Karpas-422 (cell line): Measurements from ENCODE around the gene TUG1. TPM values are rescaled to one million over a fixed set of nuclear protein-coding genes. Genes with fewer than 3 reads are reported as not detected.

Experiments used
- DNase-seq: peaks from one replicate; pipeline ENCODE4 v3.0.0-alpha.2; 2015
- H2AFZ ChIP-seq: fragments of 200-600 bp; sonication (generic); 2 replicates; pipeline ENCODE4 v1.6.1; 2014; ENCODE audit warnings: antibody characterized with exemption, low read length, mixed read lengths
- H3K27ac ChIP-seq: fragments of 200-600 bp; sonication (generic); 2 replicates; pipeline ENCODE4 v1.5.1; 2014; ENCODE audit warnings: mild to moderate bottlenecking, low read length, moderate library complexity
- H3K27me3 ChIP-seq: fragments of 200-600 bp; sonication (generic); 2 replicates; pipeline ENCODE4 v1.6.1; 2014; ENCODE audit warnings: low read length, mixed read lengths
- H3K36me3 ChIP-seq: fragments of 200-600 bp; sonication (generic); 2 replicates; pipeline ENCODE4 v1.6.1; 2014; ENCODE audit warnings: low read length, mixed read lengths; ENCODE audit not compliant: insufficient read depth
- H3K4me1 ChIP-seq: fragments of 200-600 bp; sonication (generic); 2 replicates; pipeline ENCODE4 v1.6.1; 2014; ENCODE audit warnings: mild to moderate bottlenecking, low read length, mixed read lengths
- H3K4me2 ChIP-seq: fragments of 200-600 bp; sonication (generic); 2 replicates; pipeline ENCODE4 v1.6.1; 2014; ENCODE audit warnings: low read length, low read depth, mild to moderate bottlenecking; ENCODE audit not compliant: poor library complexity, severe bottlenecking
- H3K4me3 ChIP-seq: fragments of 200-600 bp; sonication (generic); 2 replicates; pipeline ENCODE4 v1.5.1; 2014; ENCODE audit warnings: mild to moderate bottlenecking, antibody characterized with exemption, low read length, mixed read lengths
- H3K79me2 ChIP-seq: fragments of 200-600 bp; sonication (generic); 2 replicates; pipeline ENCODE4 v1.6.1; 2014; ENCODE audit warnings: mild to moderate bottlenecking, low read length, mixed read lengths
- H3K9ac ChIP-seq: fragments of 200-600 bp; sonication (generic); 2 replicates; pipeline ENCODE4 v1.6.0; 2014; ENCODE audit warnings: low read length
- H3K9me2 ChIP-seq: fragments of 200-600 bp; sonication (generic), shearing (Covaris generic); replicated peaks from 2 replicates; pipeline ENCODE4 v1.6.0; 2014; ENCODE audit warnings: mild to moderate bottlenecking, low read length, moderate library complexity; ENCODE audit not compliant: insufficient read depth
- H3K9me3 ChIP-seq: fragments of 300-700, 200-600 bp; sonication (generic); 2 replicates; pipeline ENCODE4 v1.6.1; 2014; ENCODE audit warnings: low read length, mixed read lengths
- H4K20me1 ChIP-seq: fragments of 200-600 bp; sonication (generic); 2 replicates; pipeline ENCODE4 v1.6.1; 2014; ENCODE audit warnings: mild to moderate bottlenecking, antibody characterized with exemption, low read length, low read depth; ENCODE audit not compliant: insufficient read depth
- total RNA-seq: library from RNA; depleted of rRNA; stranded (reverse); fragments of >200 nt; shearing (Covaris generic); gene quantifications from 2 replicates; pipeline ENCODE4 v1.2.3, GENCODE V29; 2014; ENCODE audit warnings: low replicate concordance; rRNA removed

The TUG1 gene
- total RNA-seq, result 37.4 and 97.4 TPM in 2 replicates

DNA sequence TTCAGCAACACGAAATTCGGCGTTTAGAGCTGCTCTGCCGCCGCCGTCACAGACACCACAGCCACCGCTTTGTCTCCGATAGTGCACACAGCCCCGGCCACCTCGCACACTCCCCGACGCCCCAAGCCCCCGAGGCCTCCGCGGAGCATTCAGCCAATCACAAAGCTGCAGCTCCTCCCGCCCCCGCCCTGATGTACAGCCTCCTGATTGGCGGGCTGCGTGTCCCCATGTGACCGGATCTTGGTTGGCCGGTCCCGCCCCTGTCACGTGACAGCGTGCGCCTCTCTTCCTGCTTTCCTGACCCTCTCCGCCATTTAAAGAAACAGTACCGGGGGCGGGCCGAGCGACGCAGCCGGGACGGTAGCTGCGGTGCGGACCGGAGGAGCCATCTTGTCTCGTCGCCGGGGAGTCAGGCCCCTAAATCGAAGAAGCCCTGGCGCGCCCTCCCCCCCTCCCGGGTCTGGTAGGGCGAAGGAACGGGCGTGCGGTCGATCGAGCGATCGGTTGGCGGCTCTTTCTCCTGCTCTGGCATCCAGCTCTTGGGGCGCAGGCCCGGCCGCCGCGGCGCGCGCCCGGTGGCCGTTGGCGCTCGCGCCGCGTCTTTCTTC lies at the start of gene TUG1:
TUG1 (plus strand) TSS at position 342 of the 608 bp plus-strand sequence.
- Histone ChIP-seq H3K4me2 (peak within 1 kb of the TSS; percentile 92), H2AFZ (peak within 1 kb of the TSS; percentile 17; the same call in 1 of the 2 replicates), H4K20me1 (peaks cover 31% of the 10 kb centered on the region), H3K79me2 (peaks cover 86% of the 10 kb centered on the region), H3K4me1 (peaks cover 44% of the 10 kb centered on the region), H3K4me3 (peak within 1 kb of the TSS; percentile 77), H3K9me3 (no peaks in the 10 kb centered on the region; the same call in 1 of the 2 replicates), H3K27me3 (no peaks in the 10 kb centered on the region), H3K36me3 (peaks cover 60% of the 10 kb centered on the region), H3K9ac (peak within 1 kb of the TSS; percentile 86), H3K9me2 (no peaks in the 10 kb centered on the region), H3K27ac (peak within 1 kb of the TSS; percentile 78)
- DNase-seq, result peak; percentile 99

DNA sequence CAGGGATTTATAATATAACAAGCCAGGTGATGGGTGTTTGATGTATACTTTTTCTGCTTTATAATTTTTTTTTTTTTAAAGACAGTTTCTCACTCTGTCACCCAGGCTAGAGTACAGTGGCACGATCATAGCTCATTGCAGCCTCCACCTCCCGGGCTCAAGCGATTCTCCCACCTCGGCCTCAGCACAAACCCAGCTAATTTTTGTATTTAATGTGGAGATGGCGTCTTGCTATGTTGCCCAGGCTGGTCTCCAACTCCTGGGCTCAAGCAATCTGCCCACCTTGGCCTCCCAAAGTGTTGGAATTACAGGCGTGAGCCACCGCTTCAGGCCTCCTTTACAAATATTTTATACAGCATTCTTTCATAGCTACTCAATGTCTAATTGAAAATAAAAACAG lies 49.1 kb upstream of the TUG1 start:
- no peak overlapping the region for H3K27ac ChIP-seq
- H3K27me3 ChIP-seq, result no peaks in the 10 kb centered on the region
- no peak overlapping the region for H3K4me3 ChIP-seq
- no peak overlapping the region for H3K9ac ChIP-seq
- no peak overlapping the region for H2AFZ ChIP-seq
- DNase-seq, result no peak
- no peaks in the 10 kb centered on the region for H4K20me1 ChIP-seq
- H3K9me2 ChIP-seq, result no peaks in the 10 kb centered on the region
- no peak overlapping the region for H3K4me2 ChIP-seq
- peaks cover 15% of the 10 kb centered on the region for H3K4me1 ChIP-seq
- H3K9me3 ChIP-seq, result no peaks in the 10 kb centered on the region
- no peaks in the 10 kb centered on the region for H3K79me2 ChIP-seq
- H3K36me3 ChIP-seq, result peaks cover 5% of the 10 kb centered on the region; the same call in 1 of the 2 replicates

DNA sequence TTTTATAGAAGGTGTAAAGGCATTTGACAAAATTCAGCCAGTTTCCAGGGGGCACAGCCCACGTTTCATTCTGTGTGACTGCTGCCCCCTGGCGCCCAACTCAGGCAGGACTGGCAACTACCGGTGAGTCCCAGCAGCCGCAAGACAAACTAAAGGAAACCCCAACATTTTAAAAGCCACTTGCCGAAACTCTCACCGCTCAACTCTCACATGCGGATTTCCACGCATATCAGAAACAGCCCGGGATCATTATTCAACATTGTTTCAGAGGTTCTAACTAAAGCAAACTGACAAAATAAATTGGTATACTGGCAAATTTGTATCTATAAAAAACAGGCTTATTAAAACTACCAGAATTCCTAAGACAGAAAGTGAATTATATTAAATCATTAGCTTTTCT lies 48.7 kb upstream of the TUG1 start:
- H3K79me2 ChIP-seq, result no peaks in the 10 kb centered on the region
- peak; percentile 93 for DNase-seq
- no peak overlapping the region for H3K27ac ChIP-seq
- H3K9ac ChIP-seq, result no peak overlapping the region
- no peaks in the 10 kb centered on the region for H3K27me3 ChIP-seq
- no peaks in the 10 kb centered on the region for H3K9me3 ChIP-seq
- no peaks in the 10 kb centered on the region for H4K20me1 ChIP-seq
- H3K36me3 ChIP-seq, result peaks cover 7% of the 10 kb centered on the region; the same call in 1 of the 2 replicates
- peak overlapping the region; percentile 34 for H3K4me2 ChIP-seq
- H3K4me1 ChIP-seq, result peaks cover 15% of the 10 kb centered on the region
- no peaks in the 10 kb centered on the region for H3K9me2 ChIP-seq
- H3K4me3 ChIP-seq, result no peak overlapping the region
- no peak overlapping the region for H2AFZ ChIP-seq

DNA sequence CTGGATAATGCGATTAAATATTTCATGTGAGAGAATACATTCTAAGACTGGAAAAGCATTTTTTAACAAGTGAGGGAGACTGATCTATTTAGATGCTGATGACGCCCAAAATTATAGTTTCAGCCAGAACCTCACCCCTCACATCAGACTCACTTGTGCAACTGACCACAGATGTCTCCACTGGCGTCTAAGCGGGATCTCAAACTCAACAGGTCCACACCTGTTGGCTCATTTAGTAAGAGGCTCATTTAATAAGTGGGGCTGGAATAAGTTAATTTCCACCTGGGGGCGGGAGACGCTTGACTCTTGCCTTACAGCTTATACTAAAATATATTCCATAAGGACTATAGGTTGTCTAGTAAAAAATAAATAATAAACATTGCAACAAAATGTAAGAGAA lies 48.0 kb upstream of the TUG1 start:
- DNase-seq, result no peak
- H3K9ac ChIP-seq, result peak overlapping the region; percentile 56; the same call in 1 of the 2 replicates
- H4K20me1 ChIP-seq, result no peaks in the 10 kb centered on the region
- H3K36me3 ChIP-seq, result 0 out of 2 replicates have a peak, but pooled peaks cover 3% of the 10 kb centered on the region
- no peaks in the 10 kb centered on the region for H3K9me3 ChIP-seq
- peak overlapping the region; percentile 51; the same call in 1 of the 2 replicates for H3K4me3 ChIP-seq
- H3K27ac ChIP-seq, result no peak overlapping the region
- H3K4me1 ChIP-seq, result peaks cover 15% of the 10 kb centered on the region
- no peak overlapping the region for H2AFZ ChIP-seq
- no peaks in the 10 kb centered on the region for H3K9me2 ChIP-seq
- no peaks in the 10 kb centered on the region for H3K27me3 ChIP-seq
- peak overlapping the region; percentile 64 for H3K4me2 ChIP-seq
- H3K79me2 ChIP-seq, result no peaks in the 10 kb centered on the region

DNA sequence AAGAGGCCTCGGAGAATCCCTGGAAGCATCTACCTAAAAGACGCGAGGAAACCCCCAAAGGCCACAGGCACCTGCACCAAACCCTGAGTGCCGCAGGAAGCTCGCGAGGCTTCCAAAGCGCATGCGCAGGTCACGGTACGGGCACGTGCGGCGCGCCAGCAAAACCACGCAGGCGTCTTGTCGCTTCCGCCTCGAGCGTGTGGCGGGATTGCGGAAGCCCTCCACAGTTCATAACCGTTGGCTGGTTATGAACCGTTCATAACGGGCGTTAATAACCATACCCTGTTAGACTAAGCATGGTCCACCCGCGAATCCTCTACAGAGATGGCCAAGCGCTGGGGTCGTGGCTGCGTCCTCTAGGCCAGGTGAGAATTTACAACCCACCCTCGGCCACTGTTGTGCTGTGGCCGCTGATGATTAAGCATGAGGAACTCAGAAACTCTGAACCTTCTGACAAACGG lies 46.9 kb upstream of the TUG1 start:
- Histone ChIP-seq H3K4me2 (peak overlapping the region; percentile 64), H4K20me1 (no peaks in the 10 kb centered on the region), H3K9me3 (no peaks in the 10 kb centered on the region), H3K9ac (peak overlapping the region; percentile 56), H3K36me3 (0 out of 2 replicates have a peak, but pooled peaks cover 3% of the 10 kb centered on the region), H3K27me3 (no peaks in the 10 kb centered on the region), H3K4me1 (peaks cover 15% of the 10 kb centered on the region), H3K79me2 (no peaks in the 10 kb centered on the region), H2AFZ (no peak overlapping the region), H3K4me3 (peak overlapping the region; percentile 51; the same call in 1 of the 2 replicates), H3K27ac (no peak overlapping the region), H3K9me2 (no peaks in the 10 kb centered on the region)
- DNase-seq, result peak; percentile 83

DNA sequence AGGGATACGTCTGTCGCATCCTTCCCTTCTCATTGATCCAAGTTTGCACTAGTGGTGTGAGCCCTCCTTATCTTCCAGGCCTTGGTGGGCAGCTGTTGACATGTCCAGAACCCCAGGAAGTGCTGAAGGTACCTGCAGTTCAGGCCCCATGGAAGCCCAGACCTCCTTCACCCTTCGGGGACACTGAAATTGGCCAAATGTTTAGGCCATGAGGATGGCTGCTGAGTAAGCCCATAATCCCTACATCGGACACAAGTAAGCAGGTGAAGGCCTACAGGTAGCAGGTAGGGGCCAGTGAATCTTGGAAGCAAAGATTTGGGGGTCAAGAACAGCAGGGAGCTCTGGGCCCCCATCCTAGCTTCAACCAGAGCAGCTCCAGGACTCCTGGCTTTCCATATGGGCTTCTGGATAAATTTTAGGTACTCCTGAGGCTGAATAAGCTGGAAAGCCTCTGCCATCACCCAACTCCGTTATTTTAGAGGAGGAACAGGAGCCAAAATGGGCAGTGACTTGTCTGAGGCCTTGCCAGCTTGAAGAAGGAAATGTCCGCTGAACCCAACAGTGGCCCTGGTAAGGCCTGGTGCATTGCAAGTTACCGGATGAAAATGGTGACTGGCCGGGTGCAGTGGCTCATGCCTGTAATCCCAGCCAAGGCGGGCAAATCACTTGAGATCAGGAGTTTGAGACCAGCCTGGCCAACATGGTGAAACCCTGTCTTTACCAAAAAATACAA lies 45.7 kb upstream of the TUG1 start:
- no peak for DNase-seq
- Histone ChIP-seq H3K9me3 (no peaks in the 10 kb centered on the region), H3K4me2 (no peak overlapping the region), H3K9me2 (no peaks in the 10 kb centered on the region), H3K79me2 (no peaks in the 10 kb centered on the region), H3K4me1 (peaks cover 15% of the 10 kb centered on the region), H3K4me3 (no peak overlapping the region), H4K20me1 (no peaks in the 10 kb centered on the region), H3K9ac (no peak overlapping the region), H3K27me3 (no peaks in the 10 kb centered on the region), H2AFZ (no peak overlapping the region), H3K36me3 (peaks cover 11% of the 10 kb centered on the region; the same call in 1 of the 2 replicates), H3K27ac (no peak overlapping the region)

DNA sequence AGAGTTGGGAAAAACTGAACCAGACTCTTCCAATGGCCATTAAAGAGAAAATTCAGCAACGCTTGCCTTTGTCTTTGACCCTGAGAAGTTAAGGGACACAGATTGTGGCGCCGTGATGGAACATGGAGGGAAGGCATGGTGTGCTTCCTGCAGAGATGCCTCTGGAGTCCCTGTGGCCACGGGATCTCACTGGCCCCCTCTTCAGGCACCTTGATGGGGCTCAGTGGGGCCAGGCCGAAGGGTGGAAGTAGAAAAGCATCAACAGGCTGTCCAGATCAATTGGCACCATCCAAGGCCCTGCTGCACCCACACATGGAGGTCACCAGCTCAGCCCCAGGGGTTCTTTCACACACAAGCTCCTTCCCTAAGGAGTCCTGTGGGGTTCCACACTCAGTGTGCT lies 43.4 kb upstream of the TUG1 start:
- Histone ChIP-seq H3K36me3 (peaks cover 28% of the 10 kb centered on the region; the same call in 1 of the 2 replicates), H3K9me2 (no peaks in the 10 kb centered on the region), H3K79me2 (no peaks in the 10 kb centered on the region), H3K9me3 (no peaks in the 10 kb centered on the region), H2AFZ (no peak overlapping the region), H3K4me2 (no peak overlapping the region), H4K20me1 (no peaks in the 10 kb centered on the region), H3K4me3 (no peak overlapping the region), H3K27ac (no peak overlapping the region), H3K27me3 (no peaks in the 10 kb centered on the region), H3K9ac (no peak overlapping the region), H3K4me1 (peaks cover 13% of the 10 kb centered on the region)
- no peak for DNase-seq

DNA sequence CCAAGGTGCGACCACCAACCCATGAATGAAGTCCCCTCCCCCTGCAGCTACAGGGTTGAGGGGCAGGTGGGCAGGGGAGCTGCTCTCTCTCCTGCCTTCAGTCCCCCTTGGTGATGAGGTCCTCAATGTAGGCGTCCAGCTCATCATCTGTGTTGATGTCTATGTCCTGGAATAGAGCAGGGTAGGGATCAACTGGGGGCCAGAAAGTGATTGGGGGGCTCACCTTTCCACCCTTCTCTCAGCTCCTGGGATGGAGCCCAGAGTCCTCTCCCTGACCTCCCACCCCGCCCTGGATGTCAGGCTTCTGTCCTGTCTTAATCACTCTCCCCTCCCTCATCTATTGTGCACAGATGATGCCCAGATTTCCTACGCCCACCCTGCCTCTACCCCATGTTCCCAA lies 42.4 kb upstream of the TUG1 start:
- Histone ChIP-seq H4K20me1 (no peaks in the 10 kb centered on the region), H3K27me3 (no peaks in the 10 kb centered on the region), H3K27ac (no peak overlapping the region), H3K4me3 (no peak overlapping the region), H3K79me2 (no peaks in the 10 kb centered on the region), H3K9ac (no peak overlapping the region), H3K36me3 (peaks cover 32% of the 10 kb centered on the region; the same call in 1 of the 2 replicates), H3K9me2 (no peaks in the 10 kb centered on the region), H3K4me2 (no peak overlapping the region), H2AFZ (no peak overlapping the region), H3K4me1 (peaks cover 5% of the 10 kb centered on the region), H3K9me3 (no peaks in the 10 kb centered on the region)
- no peak for DNase-seq
